HEK293 (cell line): Measurements from ENCODE around the gene COX19.

Experiments used
- CTCF ChIA-PET: fragments of 350-600 bp; formaldehyde crosslinking; extraction: SDS; loops from one replicate; lab custom pipeline; 2021; ENCODE audit warnings: antibody characterized with exemption; lab: Yijun Ruan, JAX
- POLR2A ChIA-PET: fragments of 300-600 bp; formaldehyde crosslinking; extraction: SDS; loops from one replicate; lab custom pipeline; 2020; ENCODE audit warnings: antibody characterized with exemption, inconsistent platforms; lab: Yijun Ruan, JAX
- H3K27ac ChIP-seq: fragments of 200-500 bp; sonication (Bioruptor generic); 2 replicates; pipeline ENCODE4 v1.5.1; 2014; ENCODE audit warnings: low read depth, low read length, control low read depth, inconsistent platforms; ENCODE audit errors: extremely low read depth
- H3K36me3 ChIP-seq, 2 experiments: fragments of 200-500 bp in 1 of 2; sonication (Bioruptor generic) in 1 of 2; 1 replicate in 1 of 2; 2 replicates in 1 of 2; pipeline ENCODE4 v1.5.1; 2014 to 2017; ENCODE audit warnings: inconsistent platforms in 2 of 2, low read length in 2 of 2; ENCODE audit not compliant: control insufficient read depth in 2 of 2, insufficient read depth in 1 of 2
- H3K4me1 ChIP-seq: fragments of 200-500 bp; sonication (Bioruptor generic); 2 replicates; pipeline ENCODE4 v1.5.1; 2014; ENCODE audit warnings: mild to moderate bottlenecking, low read length, inconsistent platforms; ENCODE audit not compliant: control insufficient read depth, insufficient read depth
- H3K4me3 ChIP-seq: 2 replicates; pipeline ENCODE4 v1.5.1; 2011; ENCODE audit warnings: low read depth, mild to moderate bottlenecking, control low read depth, low read length, moderate library complexity
- H3K9me3 ChIP-seq: fragments of 200-500 bp; sonication (Bioruptor generic); 2 replicates; pipeline ENCODE4 v1.5.1; 2014; ENCODE audit warnings: low read depth, low read length, inconsistent platforms; ENCODE audit not compliant: control insufficient read depth, insufficient read depth
- BCL11B ChIP-seq: fragments of 450-650 bp; formaldehyde crosslinking; IDR thresholded peaks from 2 replicates; pipeline ENCODE4 v1.5.1; 2016; ENCODE audit warnings: low read depth, missing biosample characterization, missing genetic modification characterization
- HOXC10 ChIP-seq: sonication (generic); formaldehyde crosslinking; IDR thresholded peaks from 2 replicates; pipeline ENCODE4 v1.8.1; 2023; ENCODE audit warnings: mild to moderate bottlenecking, missing genetic modification reagents
- ZBTB48 ChIP-seq: fragments of 450-650 bp; formaldehyde crosslinking; IDR thresholded peaks from 2 replicates; pipeline ENCODE4 v1.5.1; 2016; ENCODE audit warnings: missing biosample characterization, missing genetic modification characterization
- ZNF155 ChIP-seq: fragments of 450-650 bp; formaldehyde crosslinking; IDR thresholded peaks from 2 replicates; pipeline ENCODE4 v1.5.1; 2016; ENCODE audit warnings: missing biosample characterization, missing genetic modification characterization
- ZNF174 ChIP-seq: fragments of 450-650 bp; formaldehyde crosslinking; IDR thresholded peaks from 2 replicates; pipeline ENCODE4 v1.5.0; 2017; ENCODE audit warnings: missing biosample characterization, mild to moderate bottlenecking, missing genetic modification characterization
- ZNF214 ChIP-seq: fragments of 450-650 bp; formaldehyde crosslinking; IDR thresholded peaks from 2 replicates; pipeline ENCODE4 v1.5.1; 2017; ENCODE audit warnings: missing biosample characterization, mild to moderate bottlenecking, missing genetic modification characterization, borderline replicate concordance
- ZNF221 ChIP-seq: fragments of 450-650 bp; formaldehyde crosslinking; IDR thresholded peaks from 2 replicates; pipeline ENCODE4 v1.5.1; 2017; ENCODE audit warnings: missing biosample characterization, missing genetic modification characterization, borderline replicate concordance
- ZNF24 ChIP-seq: fragments of 450-650 bp; formaldehyde crosslinking; IDR thresholded peaks from 2 replicates; pipeline ENCODE4 v1.5.1; 2016; ENCODE audit warnings: missing biosample characterization, missing genetic modification characterization
- ZNF311 ChIP-seq: fragments of 450-650 bp; formaldehyde crosslinking; IDR thresholded peaks from 2 replicates; pipeline ENCODE4 v1.5.1; 2017; ENCODE audit warnings: missing biosample characterization, missing genetic modification characterization, borderline replicate concordance
- ZNF518A ChIP-seq: fragments of 450-650 bp; formaldehyde crosslinking; conservative IDR thresholded peaks from 2 replicates; pipeline ENCODE4 v1.5.1; 2016; ENCODE audit warnings: low read depth, missing biosample characterization, missing genetic modification characterization
- TF ChIP-seq, protein P1 (sequence below): fragments of 450-650 bp; formaldehyde crosslinking; IDR thresholded peaks from 2 replicates; pipeline ENCODE4 v1.5.1; 2016; ENCODE audit warnings: missing biosample characterization, missing genetic modification characterization
- TF ChIP-seq, protein P2 (sequence below): fragments of 450-650 bp; formaldehyde crosslinking; IDR thresholded peaks from 2 replicates; pipeline ENCODE4 v1.5.1; 2016; ENCODE audit warnings: missing biosample characterization, missing genetic modification characterization
- TF ChIP-seq, protein P3 (sequence below): fragments of 450-650 bp; formaldehyde crosslinking; IDR thresholded peaks from 2 replicates; pipeline ENCODE4 v1.5.1; 2016; ENCODE audit warnings: missing biosample characterization, missing genetic modification characterization

Gene COX19

GRCh38 chr7:946256-946996 is 28.9 kb downstream of the COX19 start:
- no peaks in the 10 kb centered on the region for H3K9me3 ChIP-seq
- POLR2A ChIA-PET, result no interaction called here
- no peaks in the 10 kb centered on the region for H3K4me1 ChIP-seq
- H3K27ac ChIP-seq, result no peak overlapping the region
- no peak overlapping the region for H3K4me3 ChIP-seq
- CTCF ChIA-PET, result no interaction called here
- TF ChIP-seq, protein P1, sequence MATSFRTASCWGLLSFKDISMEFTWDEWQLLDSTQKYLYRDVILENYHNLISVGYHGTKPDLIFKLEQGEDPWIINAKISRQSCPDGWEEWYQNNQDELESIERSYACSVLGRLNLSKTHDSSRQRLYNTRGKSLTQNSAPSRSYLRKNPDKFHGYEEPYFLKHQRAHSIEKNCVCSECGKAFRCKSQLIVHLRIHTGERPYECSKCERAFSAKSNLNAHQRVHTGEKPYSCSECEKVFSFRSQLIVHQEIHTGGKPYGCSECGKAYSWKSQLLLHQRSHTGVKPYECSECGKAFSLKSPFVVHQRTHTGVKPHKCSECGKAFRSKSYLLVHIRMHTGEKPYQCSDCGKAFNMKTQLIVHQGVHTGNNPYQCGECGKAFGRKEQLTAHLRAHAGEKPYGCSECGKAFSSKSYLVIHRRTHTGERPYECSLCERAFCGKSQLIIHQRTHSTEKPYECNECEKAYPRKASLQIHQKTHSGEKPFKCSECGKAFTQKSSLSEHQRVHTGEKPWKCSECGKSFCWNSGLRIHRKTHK (tag by site-specific recombination), result no peak
- TF ChIP-seq ZNF518A (tag by site-specific recombination) (no peak), ZNF24 (no peak), ZBTB48 (tag by site-specific recombination) (no peak), ZNF155 (tag by site-specific recombination) (no peak), ZNF214 (tag by site-specific recombination) (no peak), ZNF174 (no peak), ZNF311 (tag by site-specific recombination) (no peak), ZNF221 (tag by site-specific recombination) (no peak), BCL11B (tag by site-specific recombination) (no peak), HOXC10 (CRISPR knock-in tag) (no peak)
- TF ChIP-seq, protein P2, sequence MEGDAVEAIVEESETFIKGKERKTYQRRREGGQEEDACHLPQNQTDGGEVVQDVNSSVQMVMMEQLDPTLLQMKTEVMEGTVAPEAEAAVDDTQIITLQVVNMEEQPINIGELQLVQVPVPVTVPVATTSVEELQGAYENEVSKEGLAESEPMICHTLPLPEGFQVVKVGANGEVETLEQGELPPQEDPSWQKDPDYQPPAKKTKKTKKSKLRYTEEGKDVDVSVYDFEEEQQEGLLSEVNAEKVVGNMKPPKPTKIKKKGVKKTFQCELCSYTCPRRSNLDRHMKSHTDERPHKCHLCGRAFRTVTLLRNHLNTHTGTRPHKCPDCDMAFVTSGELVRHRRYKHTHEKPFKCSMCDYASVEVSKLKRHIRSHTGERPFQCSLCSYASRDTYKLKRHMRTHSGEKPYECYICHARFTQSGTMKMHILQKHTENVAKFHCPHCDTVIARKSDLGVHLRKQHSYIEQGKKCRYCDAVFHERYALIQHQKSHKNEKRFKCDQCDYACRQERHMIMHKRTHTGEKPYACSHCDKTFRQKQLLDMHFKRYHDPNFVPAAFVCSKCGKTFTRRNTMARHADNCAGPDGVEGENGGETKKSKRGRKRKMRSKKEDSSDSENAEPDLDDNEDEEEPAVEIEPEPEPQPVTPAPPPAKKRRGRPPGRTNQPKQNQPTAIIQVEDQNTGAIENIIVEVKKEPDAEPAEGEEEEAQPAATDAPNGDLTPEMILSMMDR (tag by site-specific recombination), result no peak
- TF ChIP-seq, protein P3, sequence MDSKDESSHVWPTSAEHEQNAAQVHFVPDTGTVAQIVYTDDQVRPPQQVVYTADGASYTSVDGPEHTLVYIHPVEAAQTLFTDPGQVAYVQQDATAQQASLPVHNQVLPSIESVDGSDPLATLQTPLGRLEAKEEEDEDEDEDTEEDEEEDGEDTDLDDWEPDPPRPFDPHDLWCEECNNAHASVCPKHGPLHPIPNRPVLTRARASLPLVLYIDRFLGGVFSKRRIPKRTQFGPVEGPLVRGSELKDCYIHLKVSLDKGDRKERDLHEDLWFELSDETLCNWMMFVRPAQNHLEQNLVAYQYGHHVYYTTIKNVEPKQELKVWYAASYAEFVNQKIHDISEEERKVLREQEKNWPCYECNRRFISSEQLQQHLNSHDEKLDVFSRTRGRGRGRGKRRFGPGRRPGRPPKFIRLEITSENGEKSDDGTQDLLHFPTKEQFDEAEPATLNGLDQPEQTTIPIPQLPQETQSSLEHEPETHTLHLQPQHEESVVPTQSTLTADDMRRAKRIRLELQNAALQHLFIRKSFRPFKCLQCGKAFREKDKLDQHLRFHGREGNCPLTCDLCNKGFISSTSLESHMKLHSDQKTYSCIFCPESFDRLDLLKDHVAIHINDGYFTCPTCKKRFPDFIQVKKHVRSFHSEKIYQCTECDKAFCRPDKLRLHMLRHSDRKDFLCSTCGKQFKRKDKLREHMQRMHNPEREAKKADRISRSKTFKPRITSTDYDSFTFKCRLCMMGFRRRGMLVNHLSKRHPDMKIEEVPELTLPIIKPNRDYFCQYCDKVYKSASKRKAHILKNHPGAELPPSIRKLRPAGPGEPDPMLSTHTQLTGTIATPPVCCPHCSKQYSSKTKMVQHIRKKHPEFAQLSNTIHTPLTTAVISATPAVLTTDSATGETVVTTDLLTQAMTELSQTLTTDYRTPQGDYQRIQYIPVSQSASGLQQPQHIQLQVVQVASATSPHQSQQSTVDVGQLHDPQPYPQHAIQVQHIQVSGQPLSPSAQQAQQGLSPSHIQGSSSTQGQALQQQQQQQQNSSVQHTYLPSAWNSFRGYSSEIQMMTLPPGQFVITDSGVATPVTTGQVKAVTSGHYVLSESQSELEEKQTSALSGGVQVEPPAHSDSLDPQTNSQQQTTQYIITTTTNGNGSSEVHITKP (tag by site-specific recombination), result no peak
- H3K36me3 ChIP-seq, result no peaks in the 10 kb centered on the region
